ENCODE results near the gene CST1.

DNA sequence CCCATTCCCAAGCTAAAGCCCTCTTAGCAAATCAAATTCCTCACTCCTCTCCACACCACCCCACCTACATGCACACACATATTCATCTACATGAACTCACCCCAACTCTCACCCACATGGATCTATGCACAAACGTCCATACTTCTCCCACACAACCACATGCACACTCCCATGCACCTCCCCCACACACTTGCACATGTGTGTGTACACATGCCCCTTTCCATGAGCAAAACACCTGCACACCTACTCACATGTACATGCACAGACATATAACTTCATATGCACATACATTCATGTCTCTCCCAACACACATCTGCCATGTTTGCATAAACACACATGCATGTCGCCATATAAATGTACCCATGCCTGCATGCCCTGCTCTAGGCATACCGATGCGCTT is 22.8 kb upstream of the CST1 start:
- TF ChIP-seq POLR2AphosphoS5 (IDR thresholded peaks at IDR 0.05; ENCODE audit: low read depth, low read length) (no peak), FOXP2 (optimal IDR thresholded peaks at IDR 0.05; ENCODE audit: borderline replicate concordance, extremely low read depth, extremely low read length, insufficient read depth) (no peak)

Data from PFSK-1 (cell line).